C4-2B (cell line): ENCODE results near the gene GLI1.

Experiments used
- H3K27ac ChIP-seq: fragments of 450-650 bp; 2 replicates; pipeline ENCODE4 v1.5.1; 2017
- CTCF ChIP-seq: fragments of 450-650 bp; conservative IDR thresholded peaks from 2 replicates; pipeline ENCODE4 v1.5.1; 2017; ENCODE audit warnings: mild to moderate bottlenecking
- ZFX ChIP-seq: fragments of 450-650 bp; IDR thresholded peaks from 2 replicates; pipeline ENCODE4 v1.6.1; 2017

The GLI1 gene

GRCh38 chr12:57475271-57476161, 15.9 kb downstream of the GLI1 start:
- TF ChIP-seq ZFX (no peak), CTCF (no peak)
- no peak overlapping the region for H3K27ac ChIP-seq

GRCh38 chr12:57476162-57476992, 16.8 kb downstream of the GLI1 start:
- no peak overlapping the region for H3K27ac ChIP-seq
- TF ChIP-seq ZFX (no peak), CTCF (no peak)

- no peak for TF ChIP-seq CTCF
- no peak for TF ChIP-seq ZFX
Observed at GRCh38 chr12:57476993-57477709, 17.6 kb downstream of the GLI1 start.

GRCh38 chr12:57477710-57478681, 18.4 kb downstream of the GLI1 start:
- TF ChIP-seq CTCF = no peak
- H3K27ac ChIP-seq = no peak overlapping the region

More at GRCh38 chr12:57476993-57477709, 17.6 kb downstream of the GLI1 start:
- no peak overlapping the region for H3K27ac ChIP-seq

- TF ChIP-seq ZFX (no peak), CTCF (no peak)
- no peak overlapping the region for H3K27ac ChIP-seq
Observed at GRCh38 chr12:57479043-57479375, 19.4 kb downstream of the GLI1 start.

- no peak for TF ChIP-seq CTCF
- TF ChIP-seq ZFX = no peak
- no peak within 1 kb of the TSS for H3K27ac ChIP-seq
Observed at GRCh38 chr12:57479376-57480115, 20.0 kb downstream of the GLI1 start, which contains the start of gene ARHGAP9. TSS of gene ARHGAP9 (minus strand) at chr12:57479866. CDS start at chr12:57479406, 460 bp downstream.
